Activated CD4-positive, alpha-beta T cell treated with anti-CD3 and anti-CD28 coated beads for 36 hours (primary cell): ENCODE data around the gene PSMD13. TPM values are rescaled to one million over a fixed set of nuclear protein-coding genes. Genes with fewer than 3 reads are reported as not detected.
A peak's percentile ranks its signal among the peaks of the same experiment; 100 is the strongest.
"Not testable (repeated sequence)": the region's sequence is repeated elsewhere in the genome, so short reads cannot be mapped to it uniquely, and the experiment has no call there.

ENCODE experiments used
- ATAC-seq: fragments of 200-7000 bp; cut with Tn5 transposase; one replicate; pipeline ENCODE4 v1.10.0; 2021; ENCODE audit warnings: mild to moderate bottlenecking, moderate library complexity
- CTCF ChIA-PET: fragments of 350-600 bp; sonication (Branson Sonifier 250); formaldehyde crosslinking; loops from one replicate; lab custom pipeline; 2021; ENCODE audit warnings: antibody characterized with exemption; lab: Charles Lee
- POLR2A ChIA-PET: fragments of 350-600 bp; sonication (Branson Sonifier 250); formaldehyde crosslinking; loops from one replicate; lab custom pipeline; 2021; ENCODE audit warnings: antibody characterized with exemption, inconsistent platforms; lab: Charles Lee
- DNase-seq: peaks from one replicate; pipeline ENCODE4 v3.0.0-alpha.2; 2020
- H3K27ac Mint-ChIP-seq: one replicate; pipeline ENCODE4 v1.8.0; 2021; ENCODE audit warnings: mixed read lengths
- H3K27me3 Mint-ChIP-seq: one replicate; pipeline ENCODE4 v1.8.0; 2021; ENCODE audit warnings: mixed read lengths
- H3K36me3 Mint-ChIP-seq: one replicate; pipeline ENCODE4 v1.8.0; 2021; ENCODE audit warnings: low read depth, mixed read lengths
- H3K4me1 Mint-ChIP-seq: one replicate; pipeline ENCODE4 v1.8.0; 2021; ENCODE audit warnings: mixed read lengths
- H3K4me3 Mint-ChIP-seq: one replicate; pipeline ENCODE4 v1.8.0; 2021; ENCODE audit warnings: mild to moderate bottlenecking, moderate library complexity, mixed read lengths
- H3K9me3 Mint-ChIP-seq: one replicate; pipeline ENCODE4 v1.8.0; 2021; ENCODE audit warnings: low read depth, mixed read lengths
- intact Hi-C, 2 experiments: fragments of 100-400 bp; cut with DNase I in 1 of 2; cut with micrococcal nuclease in 1 of 2; formaldehyde crosslinking; loops; one replicate each; pipeline versions ENCODE4 v1.14.2 to v1.15.1; 2022 to 2024; cut with DNase I, micrococcal nuclease
- total RNA-seq, 2 experiments: library from RNA; stranded (reverse); gene quantifications; one replicate each; pipeline ENCODE4 v1.2.3, GENCODE V29; 2021

The PSMD13 gene
- total RNA-seq, 2 experiments from 2014 or later = 134 to 212 TPM

DNA sequence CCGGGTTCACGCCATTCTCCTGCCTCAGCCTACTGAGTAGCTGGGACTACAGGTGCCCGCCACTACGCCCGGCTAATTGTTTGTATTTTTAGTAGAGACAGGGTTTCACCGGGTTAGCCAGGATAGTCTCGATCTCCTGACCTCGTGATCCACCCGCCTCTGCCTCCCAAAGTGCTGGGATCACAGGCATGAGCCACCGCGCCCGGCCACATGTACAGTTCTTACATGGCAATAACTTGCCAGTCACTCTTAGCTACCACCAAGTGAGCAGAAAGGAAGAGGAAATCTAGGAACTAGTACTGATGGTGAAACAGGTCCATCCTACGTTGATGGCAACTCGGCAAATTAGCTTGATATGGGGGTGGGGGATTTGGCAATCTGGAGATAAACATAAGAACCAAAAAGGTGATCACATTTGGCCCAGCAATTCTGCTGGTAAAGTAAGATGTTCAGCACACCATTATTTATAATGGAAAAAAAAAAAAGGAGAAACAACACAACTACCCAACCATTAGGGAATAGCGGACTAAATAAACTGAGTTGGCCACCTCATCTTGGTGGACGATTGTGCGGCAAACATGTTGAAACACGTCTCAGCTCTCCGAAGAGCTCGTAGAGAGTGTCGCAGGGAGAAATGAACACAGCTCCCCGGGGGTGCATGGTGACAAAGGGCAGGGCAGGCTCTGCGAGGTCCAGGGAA lies 46.8 kb downstream of the PSMD13 start:
- intact Hi-C loops = no loop called here
- ATAC-seq (no peak), DNase-seq (peak; percentile 6)
- H3K9me3 Mint-ChIP-seq = no peaks in the 10 kb centered on the region
- ChIA-PET POLR2A (interaction anchor here (0.6 to 0.8 kb wide), 2 partner anchors 8 to 75 kb away, joined by 3 to 5 read pairs; no protein-coding TSS in a partner anchor), CTCF (interaction anchor here (0.6 to 2.3 kb wide), 6 partner anchors 22 to 228 kb away, joined by 3 to 8 read pairs (median 4); no protein-coding TSS in a partner anchor)
- H3K36me3 Mint-ChIP-seq = peaks cover 7% of the 10 kb centered on the region
- H3K4me1 Mint-ChIP-seq = peaks cover 48% of the 10 kb centered on the region
- H3K27ac Mint-ChIP-seq = no peak overlapping the region
- H3K27me3 Mint-ChIP-seq = peaks cover 21% of the 10 kb centered on the region
- no peak overlapping the region for H3K4me3 Mint-ChIP-seq

DNA sequence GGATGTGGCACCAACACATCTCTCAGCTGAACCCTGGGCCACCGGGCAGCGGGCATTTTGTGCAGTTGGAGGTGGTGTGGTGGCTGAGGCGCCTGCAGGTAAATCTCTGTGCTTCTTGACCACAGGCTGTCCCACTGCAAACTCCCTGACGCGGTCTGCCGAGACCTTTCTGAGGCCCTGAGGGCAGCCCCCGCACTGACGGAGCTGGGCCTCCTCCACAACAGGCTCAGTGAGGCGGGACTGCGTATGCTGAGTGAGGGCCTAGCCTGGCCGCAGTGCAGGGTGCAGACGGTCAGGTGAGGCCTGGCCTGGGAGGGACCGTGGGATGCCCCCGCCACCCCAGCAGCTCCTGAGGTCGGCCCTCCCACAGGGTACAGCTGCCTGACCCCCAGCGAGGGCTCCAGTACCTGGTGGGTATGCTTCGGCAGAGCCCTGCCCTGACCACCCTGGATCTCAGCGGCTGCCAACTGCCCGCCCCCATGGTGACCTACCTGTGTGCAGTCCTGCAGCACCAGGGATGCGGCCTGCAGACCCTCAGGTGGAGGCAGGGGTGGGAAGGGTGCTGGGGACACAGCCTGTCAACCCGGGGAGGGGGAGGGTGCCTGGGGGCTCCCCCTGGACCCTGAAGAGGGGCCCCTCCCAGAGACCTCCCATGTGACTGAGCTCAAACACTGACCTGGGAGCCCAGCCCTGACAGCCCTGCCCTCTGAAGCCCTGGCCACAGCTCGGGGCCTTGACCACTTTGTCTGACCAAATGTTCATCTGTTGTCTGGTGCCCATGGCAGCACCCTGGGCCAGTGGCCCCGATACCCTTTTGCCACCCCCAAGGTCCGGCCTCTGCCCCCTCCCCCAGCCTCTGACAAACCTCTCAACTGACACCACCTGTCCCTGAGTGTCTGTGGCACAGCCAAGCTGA lies 47.6 kb downstream of the PSMD13 start:
- Mint-ChIP-seq H3K27ac (no peak overlapping the region), H3K9me3 (no peaks in the 10 kb centered on the region), H3K4me1 (peaks cover 46% of the 10 kb centered on the region), H3K27me3 (peaks cover 19% of the 10 kb centered on the region), H3K4me3 (no peak overlapping the region), H3K36me3 (peaks cover 7% of the 10 kb centered on the region)
- intact Hi-C loops = loop anchor here in 1 of 2 experiments (5.0 kb wide), 1 partner anchor 47 kb away; the partner anchor contains the start of genes PSMD13 and SIRT3
- CTCF ChIA-PET = interaction anchor here (0.5 to 2.3 kb wide), 8 partner anchors 16 to 227 kb away, joined by 3 to 8 read pairs (median 4); no protein-coding TSS in a partner anchor
- POLR2A ChIA-PET = interaction anchor here (0.6 kb wide), 1 partner anchor 9 kb away, joined by 5 read pairs; no protein-coding TSS in a partner anchor
- DNase-seq (peak; percentile 5), ATAC-seq (no peak)

DNA sequence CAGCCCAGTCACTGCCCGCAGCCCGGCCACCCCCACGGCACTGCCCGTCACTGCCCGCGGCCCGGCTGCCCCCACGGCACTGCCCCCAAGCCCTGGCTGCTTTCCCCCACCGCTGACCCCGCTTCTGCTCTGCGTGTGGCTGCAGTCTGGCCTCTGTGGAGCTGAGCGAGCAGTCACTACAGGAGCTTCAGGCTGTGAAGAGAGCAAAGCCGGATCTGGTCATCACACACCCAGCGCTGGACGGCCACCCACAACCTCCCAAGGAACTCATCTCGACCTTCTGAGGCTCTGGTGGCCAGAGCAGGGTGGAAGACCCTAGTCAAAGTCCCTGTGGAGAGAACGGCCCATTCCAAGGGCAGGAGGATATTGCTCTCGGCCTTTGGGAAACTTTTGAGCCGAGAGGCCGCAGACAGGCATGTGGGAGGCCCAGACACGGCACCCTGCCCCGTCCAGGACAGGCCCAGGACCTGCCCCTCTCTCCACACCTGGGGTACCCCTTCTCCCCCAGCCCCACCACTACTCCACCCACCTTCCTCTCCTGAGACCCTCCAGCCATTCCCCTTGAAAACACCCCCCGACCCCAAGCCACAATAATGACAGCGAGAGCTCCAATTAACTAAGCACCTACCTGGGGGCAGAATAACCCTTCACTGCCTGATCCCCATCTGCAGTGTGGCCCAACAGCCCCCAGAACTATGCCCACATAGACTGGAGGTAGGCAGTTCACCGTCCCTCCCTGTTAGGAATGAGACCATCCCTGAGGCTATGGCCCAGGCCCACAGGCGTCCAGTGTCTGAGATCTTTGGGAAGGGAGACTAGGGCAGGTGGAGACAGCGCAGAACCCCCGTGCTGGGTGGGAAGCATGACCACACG lies 48.5 kb downstream of the PSMD13 start:
- no peak for ATAC-seq
- Mint-ChIP-seq H3K9me3 (no peaks in the 10 kb centered on the region), H3K27me3 (peaks cover 18% of the 10 kb centered on the region), H3K4me3 (no peak overlapping the region), H3K27ac (no peak overlapping the region), H3K4me1 (peaks cover 50% of the 10 kb centered on the region), H3K36me3 (peaks cover 7% of the 10 kb centered on the region)
- DNase-seq = no peak
- CTCF ChIA-PET = interaction anchor here (0.5 to 2.3 kb wide), 4 partner anchors 17 to 35 kb away, joined by 3 to 8 read pairs (median 4); no protein-coding TSS in a partner anchor
- POLR2A ChIA-PET = no interaction called here
- intact Hi-C loops = loop anchor here in 1 of 2 experiments (5.0 kb wide), 1 partner anchor 48 kb away; the partner anchor contains the start of genes PSMD13 and SIRT3

DNA sequence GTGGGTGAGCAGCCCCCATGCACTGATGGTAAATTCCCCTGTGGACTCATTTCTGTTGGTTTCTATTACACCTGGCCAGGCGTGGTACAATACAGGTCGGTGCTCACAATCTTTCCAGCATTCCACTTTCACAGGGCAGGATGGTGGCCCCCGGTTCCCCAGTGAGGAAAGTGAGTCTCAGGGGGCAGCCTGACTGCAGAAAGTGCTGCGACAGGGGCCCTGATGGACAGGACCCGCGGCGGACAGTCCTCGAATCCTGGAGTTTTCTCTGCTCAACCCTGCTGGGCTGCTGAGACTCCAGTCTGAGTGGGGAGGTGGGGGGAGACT lies 49.1 kb downstream of the PSMD13 start:
- Mint-ChIP-seq H3K4me3 (no peak overlapping the region), H3K36me3 (peaks cover 8% of the 10 kb centered on the region), H3K9me3 (no peaks in the 10 kb centered on the region), H3K4me1 (peaks cover 48% of the 10 kb centered on the region), H3K27me3 (peaks cover 15% of the 10 kb centered on the region), H3K27ac (no peak overlapping the region)
- no peak for DNase-seq
- ChIA-PET POLR2A (no interaction called here), CTCF (interaction anchor here (1.0 to 1.2 kb wide), 2 partner anchors 14 to 35 kb away, joined by 3 read pairs; no protein-coding TSS in a partner anchor)
- intact Hi-C loops = loop anchor here in 1 of 2 experiments (5.0 kb wide), 1 partner anchor 49 kb away; the partner anchor contains the start of genes PSMD13 and SIRT3
- ATAC-seq = no peak

DNA sequence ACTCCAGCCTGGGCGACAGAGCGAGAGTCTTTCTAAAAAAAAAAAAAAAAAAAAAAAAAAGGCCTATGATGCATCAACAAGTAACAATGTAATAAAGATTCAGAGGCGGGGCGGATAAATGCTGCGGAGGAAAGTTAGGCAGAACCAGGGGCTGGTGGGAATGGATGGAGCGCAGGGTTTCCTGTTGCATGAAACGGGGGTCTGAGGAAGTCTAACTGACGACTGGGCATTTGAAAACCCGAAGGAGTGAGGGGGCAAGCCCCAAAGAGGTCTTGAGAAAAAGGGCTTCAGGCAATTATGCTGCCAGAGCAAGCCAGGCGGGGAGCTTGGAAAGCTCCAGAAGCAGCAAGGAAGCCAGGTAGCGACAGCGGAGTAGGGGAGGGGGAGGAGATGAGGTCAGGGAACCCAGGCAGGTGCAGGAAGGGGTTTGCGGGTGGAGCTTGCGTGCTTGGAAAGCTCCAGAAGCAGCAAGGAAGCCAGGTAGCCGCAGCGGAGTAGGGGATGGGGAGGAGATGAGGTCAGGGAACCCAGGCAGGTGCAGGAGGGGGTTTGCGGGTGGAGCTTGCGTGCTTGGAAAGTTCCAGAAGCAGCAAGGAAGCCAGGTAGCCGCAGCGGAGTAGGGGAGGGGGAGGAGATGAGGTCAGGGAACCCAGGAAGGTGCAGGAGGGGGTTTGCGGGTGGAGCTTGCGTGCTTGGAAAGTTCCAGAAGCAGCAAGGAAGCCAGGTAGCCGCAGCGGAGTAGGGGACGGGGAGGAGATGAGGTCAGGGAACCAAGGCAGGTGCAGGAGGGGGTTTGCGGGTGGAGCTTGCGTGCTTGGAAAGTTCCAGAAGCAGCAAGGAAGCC lies 50.4 kb downstream of the PSMD13 start:
- H3K9me3 Mint-ChIP-seq, H3K27me3 Mint-ChIP-seq: not testable (repeated sequence)
- ATAC-seq (peak; percentile 24), DNase-seq (peak; percentile 68)
- H3K4me3 Mint-ChIP-seq = peak overlapping the region; percentile 83
- peaks cover 41% of the 10 kb centered on the region for H3K4me1 Mint-ChIP-seq
- H3K36me3 Mint-ChIP-seq = peaks cover 16% of the 10 kb centered on the region
- ChIA-PET POLR2A (interaction anchor here (1.0 kb wide), 1 partner anchor 30 kb away, joined by 4 read pairs; no protein-coding TSS in a partner anchor), CTCF (interaction anchor here (1.0 to 1.2 kb wide), 3 partner anchors 15 to 37 kb away, joined by 3 read pairs; no protein-coding TSS in a partner anchor)
- H3K27ac Mint-ChIP-seq = peak overlapping the region; percentile 92
- intact Hi-C loops = loop anchor here (1.0 to 5.0 kb wide), 2 partner anchors 18 to 50 kb away; partner anchors contain the start of genes PSMD13 (in 1 of the 2) and SIRT3 (in 1 of the 2)

DNA sequence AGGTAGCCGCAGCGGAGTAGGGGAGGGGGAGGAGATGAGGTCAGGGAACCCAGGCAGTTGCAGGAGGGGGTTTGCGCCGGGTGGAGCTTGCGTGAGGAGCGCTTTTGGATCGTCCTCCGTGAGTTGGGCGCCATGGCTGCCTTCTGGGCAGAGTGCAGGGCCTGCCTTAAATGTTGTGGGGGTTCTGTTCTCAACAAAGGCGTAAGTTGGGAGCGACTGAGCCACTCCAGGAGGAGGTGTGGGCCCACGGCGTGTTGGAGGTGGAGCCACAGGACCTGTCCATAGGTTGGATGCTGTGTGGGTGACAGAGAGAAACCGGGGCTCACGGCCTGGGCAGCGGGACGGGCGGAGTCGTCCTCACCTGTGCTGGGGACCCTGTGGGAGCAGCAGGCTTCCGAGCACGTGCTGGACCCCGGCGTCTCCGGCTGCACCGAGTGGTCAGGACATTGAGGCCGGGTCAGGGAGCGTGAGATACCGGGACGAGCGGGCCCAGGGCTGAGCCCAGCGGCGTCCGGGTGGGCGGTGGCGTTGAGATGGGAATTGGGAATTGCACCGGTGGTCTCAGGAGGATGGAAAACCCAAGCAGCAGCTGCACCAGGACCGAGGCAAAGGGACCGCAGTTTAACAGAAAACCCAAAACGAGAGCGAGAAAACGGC lies 51.2 kb downstream of the PSMD13 start:
- Mint-ChIP-seq H3K36me3 (peaks cover 16% of the 10 kb centered on the region), H3K27ac (peak overlapping the region; percentile 92), H3K9me3 (no peaks in the 10 kb centered on the region), H3K27me3 (no peaks in the 10 kb centered on the region), H3K4me1 (peaks cover 33% of the 10 kb centered on the region), H3K4me3 (peak overlapping the region; percentile 83)
- ATAC-seq = peak; percentile 59
- peak; percentile 76 for DNase-seq
- intact Hi-C loops = loop anchor here (1.0 to 5.0 kb wide), 4 partner anchors 19 to 52 kb away; partner anchors contain the start of genes PSMD13 (in 2 of the 2) and SIRT3 (in 2 of the 2)
- CTCF ChIA-PET = interaction anchor here (0.7 to 1.1 kb wide), 2 partner anchors 28 to 34 kb away, joined by 3 read pairs; no protein-coding TSS in a partner anchor
- POLR2A ChIA-PET = interaction anchor here (0.8 to 1.0 kb wide), 2 partner anchors 29 to 152 kb away, joined by 3 to 4 read pairs; no protein-coding TSS in a partner anchor

DNA sequence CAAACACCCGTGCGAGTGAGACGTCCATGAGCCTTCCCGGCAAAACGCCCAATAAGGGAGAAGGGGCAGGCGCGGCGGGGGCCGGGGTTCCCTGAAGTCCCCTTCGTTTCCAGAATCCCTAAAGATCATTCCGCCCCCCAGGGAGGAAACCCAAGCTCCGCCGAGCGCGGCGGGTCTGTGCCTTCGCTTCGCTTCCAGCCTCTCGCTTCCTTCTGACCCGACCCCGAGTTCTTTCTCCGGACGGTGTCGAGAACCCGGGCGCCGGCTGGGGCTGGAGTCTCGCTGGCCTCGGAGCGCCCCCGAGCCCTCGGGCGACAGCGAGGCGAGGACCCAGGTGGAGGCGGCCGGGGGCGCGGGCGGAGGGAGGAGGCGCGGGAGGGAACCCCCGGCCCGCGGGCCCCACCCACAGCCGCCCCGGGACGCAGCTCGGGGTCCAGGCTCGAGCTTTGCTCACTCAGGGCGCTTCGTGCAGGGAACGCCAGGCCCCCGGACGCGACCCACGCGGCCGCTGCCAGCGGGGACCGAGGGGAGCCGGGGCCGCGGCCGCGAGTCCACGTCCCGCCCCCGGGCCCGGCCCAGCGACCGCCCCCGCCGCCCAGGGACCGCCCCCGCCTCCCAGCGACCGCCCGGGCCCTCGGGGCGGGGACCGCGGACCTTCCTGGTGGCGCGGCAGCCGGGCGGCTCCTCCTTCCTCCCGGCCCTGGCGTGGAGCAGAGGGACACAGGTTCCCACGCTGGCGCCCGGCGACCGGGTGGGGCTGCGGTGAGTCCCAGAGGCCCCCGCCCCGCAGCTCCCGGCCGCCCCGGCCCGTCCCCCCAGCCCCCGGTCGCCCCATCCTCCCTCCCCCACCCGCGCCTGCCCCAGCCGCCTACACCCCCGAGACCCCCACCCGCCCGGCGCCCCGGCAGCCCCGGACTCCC lies 52.0 kb downstream of the PSMD13 start, which contains the start of gene PGGHG:
TSS of gene PGGHG (plus strand) at position 649 of the 920 bp plus-strand sequence. CDS start 691 bp downstream, outside the sequence.
- H3K4me3 Mint-ChIP-seq = peak within 1 kb of the TSS; percentile 83
- no peaks in the 10 kb centered on the region for H3K9me3 Mint-ChIP-seq
- peaks cover 27% of the 10 kb centered on the region for H3K4me1 Mint-ChIP-seq
- H3K36me3 Mint-ChIP-seq = peaks cover 16% of the 10 kb centered on the region
- ChIA-PET CTCF (interaction anchor here (0.7 to 0.8 kb wide), 2 partner anchors 17 to 27 kb away, joined by 3 to 6 read pairs; no protein-coding TSS in a partner anchor), POLR2A (interaction anchor here (0.8 to 1.0 kb wide), 2 partner anchors 8 to 152 kb away, joined by 3 read pairs; no protein-coding TSS in a partner anchor)
- H3K27ac Mint-ChIP-seq = peak within 1 kb of the TSS; percentile 92
- peak; percentile 17 for ATAC-seq
- H3K27me3 Mint-ChIP-seq = no peaks in the 10 kb centered on the region
- intact Hi-C loops = loop anchor here (1.0 to 5.0 kb wide), 3 partner anchors 38 to 52 kb away; partner anchors contain the start of genes PSMD13 (in 2 of the 2) and SIRT3 (in 2 of the 2)
- peak; percentile 62 for DNase-seq

DNA sequence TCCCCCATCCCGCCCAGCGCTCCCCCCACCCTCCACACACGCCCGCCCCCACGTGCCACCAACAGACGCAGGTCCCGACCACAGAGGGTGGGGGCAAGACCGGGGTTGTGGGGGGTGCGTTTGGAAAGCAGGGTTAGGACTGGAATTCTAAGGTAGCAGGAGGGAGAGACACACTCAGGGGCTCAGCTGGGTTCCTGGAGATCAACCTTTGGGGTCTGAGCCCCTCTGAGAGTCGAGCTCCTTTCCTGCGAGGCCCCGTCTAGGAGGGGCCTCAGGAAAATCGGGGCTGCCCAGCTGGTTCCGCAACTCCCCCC lies 52.6 kb downstream of the PSMD13 start:
- intact Hi-C loops = loop anchor here in 1 of 2 experiments (5.0 kb wide), 1 partner anchor 52 kb away; the partner anchor contains the start of genes PSMD13 and SIRT3
- no peak for ATAC-seq
- ChIA-PET CTCF (interaction anchor here (0.8 kb wide), 1 partner anchor 16 kb away, joined by 6 read pairs; no protein-coding TSS in a partner anchor), POLR2A (interaction anchor here (1.0 kb wide), 1 partner anchor 8 kb away, joined by 3 read pairs; no protein-coding TSS in a partner anchor)
- Mint-ChIP-seq H3K4me3 (peak overlapping the region; percentile 65), H3K36me3 (peaks cover 16% of the 10 kb centered on the region), H3K9me3 (no peaks in the 10 kb centered on the region), H3K4me1 (peaks cover 26% of the 10 kb centered on the region), H3K27me3 (no peaks in the 10 kb centered on the region), H3K27ac (peak overlapping the region; percentile 47)
- DNase-seq = peak; percentile 31
